Testis (tissue), 3 donors: ENCODE results near the gene PRR9. TPM values are rescaled to one million over a fixed set of nuclear protein-coding genes. Genes with fewer than 3 reads are reported as not detected.
"Not testable (repeated sequence)": the region's sequence is repeated elsewhere in the genome, so short reads cannot be mapped to it uniquely, and the experiment has no call there.

Experiments
- DNase-seq: peaks from one replicate; pipeline ENCODE4 v3.0.0-alpha.2; 2019
- H3K27ac ChIP-seq, 2 donors: fragments of 200-600 bp; sonication (generic); one replicate each; pipeline ENCODE4 v1.5.1; 2019
- H3K27me3 ChIP-seq: fragments of 200-600 bp; sonication (generic); one replicate; pipeline ENCODE4 v1.5.1; 2019
- H3K36me3 ChIP-seq: fragments of 200-600 bp; sonication (generic); one replicate; pipeline ENCODE4 v1.5.1; 2017; ENCODE audit warnings: low read depth; ENCODE audit errors: missing control alignments
- H3K4me1 ChIP-seq: fragments of 200-600 bp; sonication (generic); one replicate; pipeline ENCODE4 v1.5.1; 2019
- H3K4me3 ChIP-seq, 2 donors: fragments of 200-600 bp; sonication (generic); one replicate each; pipeline ENCODE4 v1.5.1; 2017 to 2019
- H3K9me3 ChIP-seq: fragments of 200-600 bp; sonication (generic); one replicate; pipeline ENCODE4 v1.5.1; 2017
- CTCF ChIP-seq, 3 experiments: fragments of 450-650 bp in 2 of 3; fragments of 200-600 bp in 1 of 3; sonication (generic) in 1 of 3; IDR thresholded peaks; one replicate each; pipeline ENCODE4 v1.5.1; 2016 to 2019; ENCODE audit warnings: antibody characterized with exemption in 3 of 3, mild to moderate bottlenecking in 2 of 3, moderate library complexity in 1 of 3
- POLR2A ChIP-seq: fragments of 450-650 bp; IDR thresholded peaks from one replicate; pipeline ENCODE4 v1.6.1; 2017; ENCODE audit warnings: antibody characterized with exemption, mild to moderate bottlenecking, moderate library complexity
- WGBS, 2 donors: methylation state at CpG; one replicate each; pipeline ENCODE4 v1.1.5; 2018; 5-methylcytosine and 5-hydroxymethylcytosine counted together
- intact Hi-C: fragments of 100-400 bp; cut with DNase I; formaldehyde crosslinking; loops from one replicate; pipeline ENCODE4 v1.15.1; 2023; ENCODE audit warnings: low total_unique reads
- polyA plus RNA-seq: library from polyadenylated mRNA; stranded (reverse); fragments of 350-450 nt; fragmentation: Illumina TruSeq; extraction: RNeasy Lipid Tissue Mini Kit (QIAGEN cat#74804); gene quantifications from one replicate; pipeline ENCODE4 v1.2.3, GENCODE V29; 2014; ENCODE audit warnings: low read depth, low replicate concordance; ENCODE audit not compliant: insufficient read depth
- total RNA-seq, 2 donors: library from RNA; depleted of rRNA; stranded (reverse); fragments of >200 nt; gene quantifications; one replicate each; pipeline ENCODE4 v1.2.3, GENCODE V29; 2016

Gene PRR9
- total and polyA plus RNA-seq, 3 donors from 2014 or later = 0.31 to 3.5 (median 2.8) TPM

GRCh38 chr1:153213519-153213918 lies 3.9 kb upstream of the PRR9 start:
- Histone ChIP-seq H3K4me1 (no peaks in the 10 kb centered on the region), H3K36me3 (no peaks in the 10 kb centered on the region), H3K27me3 (no peaks in the 10 kb centered on the region), H3K27ac (no peak overlapping the region), H3K4me3 (no peak overlapping the region), H3K9me3 (no peaks in the 10 kb centered on the region)
- 94 to 100% methylated on average over 4 of the region's 4 CpGs for WGBS, 2 donors
- no peak for TF ChIP-seq CTCF (IDR thresholded peaks at IDR 0.05)
- intact Hi-C loops = no loop called here
- DNase-seq = no peak

GRCh38 chr1:153217744-153218416 lies 496 bp downstream of the PRR9 start:
- Histone ChIP-seq H3K36me3 (no peaks in the 10 kb centered on the region), H3K4me3 (no peak overlapping the region), H3K27me3 (no peaks in the 10 kb centered on the region), H3K9me3 (no peaks in the 10 kb centered on the region), H3K4me1 (no peaks in the 10 kb centered on the region), H3K27ac (no peak overlapping the region)
- TF ChIP-seq CTCF (IDR thresholded peaks at IDR 0.05) (no peak), POLR2A (no peak)
- intact Hi-C loops = no loop called here
- 58 to 67% methylated on average over 2 of the region's 2 CpGs for WGBS, 2 donors
- DNase-seq = no peak

- H3K4me3 ChIP-seq = no peak overlapping the region
- intact Hi-C loops = no loop called here
- peak; percentile 34 for DNase-seq
- no peak overlapping the region for H3K27ac ChIP-seq
- no peaks in the 10 kb centered on the region for H3K36me3 ChIP-seq
- H3K9me3 ChIP-seq = no peaks in the 10 kb centered on the region
- TF ChIP-seq POLR2A = no peak
- no peak for TF ChIP-seq CTCF (IDR thresholded peaks at IDR 0.05)
- no peaks in the 10 kb centered on the region for H3K4me1 ChIP-seq
- WGBS, 2 donors = 36 to 53% methylated on average over 6 of the region's 6 CpGs
- no peaks in the 10 kb centered on the region for H3K27me3 ChIP-seq
Measured at GRCh38 chr1:153220606-153221303, 3.4 kb downstream of the PRR9 start.

- DNase-seq = peak; percentile 81
- TF ChIP-seq CTCF (IDR thresholded peaks at IDR 0.05) = peak; percentile 10 to 66 (median 58)
- H3K27ac ChIP-seq, H3K9me3 ChIP-seq, intact Hi-C loops, H3K4me3 ChIP-seq, H3K36me3 ChIP-seq, H3K27me3 ChIP-seq, H3K4me1 ChIP-seq: not testable (repeated sequence)
- 54 to 60% methylated on average over 16 of the region's 16 CpGs for WGBS, 2 donors
Measured at GRCh38 chr1:153223040-153223891, 5.9 kb downstream of the PRR9 start.
